Inflammatory macrophage treated with lipopolysaccharide for 1 hour (primary cell): ENCODE results near the gene SWT1.

Experiments used
- DNase-seq, 2 donors: peaks; one replicate each; pipeline ENCODE4 v3.0.0-alpha.2; 2020 to 2022

Gene SWT1

GRCh38 chr1:185325413-185325812 lies 168.4 kb downstream of the SWT1 start:
- no peak for DNase-seq

- peak in 1 of 2 donors; percentile 33 for DNase-seq
These were observed 171.3 kb downstream of the SWT1 start for GRCh38 chr1:185328255-185328654.

- no peak for DNase-seq
These were observed 177.2 kb downstream of the SWT1 start for GRCh38 chr1:185334182-185334581.

- peak; percentile 38 to 47 for DNase-seq
These were observed 180.3 kb downstream of the SWT1 start for GRCh38 chr1:185337246-185337645.

GRCh38 chr1:185338719-185339622 lies 182.0 kb downstream of the SWT1 start:
- DNase-seq: peak; percentile 80 to 84

- no peak for DNase-seq
These were observed 184.3 kb downstream of the SWT1 start for GRCh38 chr1:185341196-185341781.
